DMS114 treated with DMSO at 0.1 percent for 48 hours (cell line): ENCODE data around the gene JAKMIP3.

Experiments used
- DNase-seq: peaks from one replicate; lab custom pipeline; 2025; ENCODE audit not compliant: unreplicated experiment; lab: John Stamatoyannopoulos, UW

The JAKMIP3 gene

GRCh38 chr10:132097609-132098377 lies 32.0 kb downstream of the JAKMIP3 start:
- no peak for DNase-seq

- no peak for DNase-seq
Observed at GRCh38 chr10:132098539-132099388, 33.0 kb downstream of the JAKMIP3 start.

GRCh38 chr10:132099389-132100090 lies 33.8 kb downstream of the JAKMIP3 start:
- no peak for DNase-seq

- no peak for DNase-seq
Observed at GRCh38 chr10:132100091-132100481, 34.3 kb downstream of the JAKMIP3 start.

GRCh38 chr10:132100556-132101349 lies 35.0 kb downstream of the JAKMIP3 start:
- no peak for DNase-seq

- DNase-seq = no peak
Observed at GRCh38 chr10:132101529-132101928, 35.8 kb downstream of the JAKMIP3 start.

GRCh38 chr10:132102071-132102716 lies 36.4 kb downstream of the JAKMIP3 start:
- DNase-seq = no peak

- DNase-seq = no peak
Observed at GRCh38 chr10:132102717-132103110, 37.0 kb downstream of the JAKMIP3 start.

GRCh38 chr10:132103116-132103910 lies 37.6 kb downstream of the JAKMIP3 start:
- DNase-seq = no peak

GRCh38 chr10:132104062-132104461 lies 38.3 kb downstream of the JAKMIP3 start:
- DNase-seq = no peak

- no peak for DNase-seq
Observed at GRCh38 chr10:132104471-132105301, 38.9 kb downstream of the JAKMIP3 start.

- no peak for DNase-seq
Observed at GRCh38 chr10:132105302-132105995, 39.7 kb downstream of the JAKMIP3 start.

GRCh38 chr10:132106431-132106830 lies 40.7 kb downstream of the JAKMIP3 start:
- no peak for DNase-seq

GRCh38 chr10:132107186-132107948 lies 41.6 kb downstream of the JAKMIP3 start:
- DNase-seq = no peak

- no peak for DNase-seq
Observed at GRCh38 chr10:132107949-132108877, 42.5 kb downstream of the JAKMIP3 start.
